ENCODE data around the gene RRP8. TPM values are rescaled to one million over a fixed set of nuclear protein-coding genes. Genes with fewer than 3 reads are reported as not detected.

The RRP8 gene
- total and polyA plus RNA-seq, 2 of the 8 experiments (the other 6 are each of a cell fraction or from before 2014, with no cell fraction given), result 4.2 to 14.9 TPM

DNA sequence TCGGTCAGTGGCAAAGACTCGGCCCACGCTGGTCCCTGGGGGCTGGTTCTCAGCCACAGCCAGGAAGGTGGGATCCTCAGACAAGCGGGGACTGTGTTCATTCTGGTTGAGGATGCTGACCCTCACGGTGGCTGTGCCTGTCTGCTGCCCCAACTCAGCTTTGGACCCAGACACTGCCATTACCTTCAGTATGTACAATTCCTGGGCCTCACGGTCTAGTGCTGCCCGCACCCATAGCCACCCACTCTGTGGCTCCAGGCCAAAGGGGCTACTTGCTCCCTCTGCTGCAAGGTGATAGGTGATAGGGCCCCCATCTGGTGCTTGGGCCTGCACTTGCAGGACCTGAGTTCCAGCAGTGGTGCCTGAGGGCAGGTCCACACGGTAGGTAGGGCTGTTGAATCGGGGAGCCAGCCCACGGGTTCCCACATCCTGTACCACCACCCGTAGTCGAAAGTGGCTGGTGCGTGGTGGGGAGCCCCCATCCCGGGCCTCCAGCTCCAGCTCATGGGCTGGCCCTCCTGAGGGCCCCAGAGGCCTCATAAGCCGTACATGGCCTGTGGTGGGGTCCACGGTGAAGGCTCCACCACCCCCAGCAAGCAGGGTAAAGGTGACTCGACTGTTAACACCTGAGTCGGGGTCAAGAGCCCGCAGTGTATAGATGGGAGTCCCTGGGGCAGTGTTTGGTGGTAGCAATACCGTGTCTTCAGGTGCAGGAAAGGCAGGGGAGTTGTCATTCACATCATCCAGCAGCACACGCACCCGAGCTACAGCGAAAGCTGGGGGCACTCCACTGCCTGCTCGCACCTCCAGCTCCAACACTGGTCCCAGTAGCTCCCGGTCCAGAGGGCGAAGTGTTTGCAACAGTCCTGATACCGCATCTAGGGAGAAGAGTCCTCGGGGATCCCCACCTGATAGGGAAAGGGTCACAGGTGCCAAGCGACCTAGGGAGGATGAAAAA is 29.0 kb upstream of the RRP8 start (continued):
- TF ChIP-seq, protein P1, sequence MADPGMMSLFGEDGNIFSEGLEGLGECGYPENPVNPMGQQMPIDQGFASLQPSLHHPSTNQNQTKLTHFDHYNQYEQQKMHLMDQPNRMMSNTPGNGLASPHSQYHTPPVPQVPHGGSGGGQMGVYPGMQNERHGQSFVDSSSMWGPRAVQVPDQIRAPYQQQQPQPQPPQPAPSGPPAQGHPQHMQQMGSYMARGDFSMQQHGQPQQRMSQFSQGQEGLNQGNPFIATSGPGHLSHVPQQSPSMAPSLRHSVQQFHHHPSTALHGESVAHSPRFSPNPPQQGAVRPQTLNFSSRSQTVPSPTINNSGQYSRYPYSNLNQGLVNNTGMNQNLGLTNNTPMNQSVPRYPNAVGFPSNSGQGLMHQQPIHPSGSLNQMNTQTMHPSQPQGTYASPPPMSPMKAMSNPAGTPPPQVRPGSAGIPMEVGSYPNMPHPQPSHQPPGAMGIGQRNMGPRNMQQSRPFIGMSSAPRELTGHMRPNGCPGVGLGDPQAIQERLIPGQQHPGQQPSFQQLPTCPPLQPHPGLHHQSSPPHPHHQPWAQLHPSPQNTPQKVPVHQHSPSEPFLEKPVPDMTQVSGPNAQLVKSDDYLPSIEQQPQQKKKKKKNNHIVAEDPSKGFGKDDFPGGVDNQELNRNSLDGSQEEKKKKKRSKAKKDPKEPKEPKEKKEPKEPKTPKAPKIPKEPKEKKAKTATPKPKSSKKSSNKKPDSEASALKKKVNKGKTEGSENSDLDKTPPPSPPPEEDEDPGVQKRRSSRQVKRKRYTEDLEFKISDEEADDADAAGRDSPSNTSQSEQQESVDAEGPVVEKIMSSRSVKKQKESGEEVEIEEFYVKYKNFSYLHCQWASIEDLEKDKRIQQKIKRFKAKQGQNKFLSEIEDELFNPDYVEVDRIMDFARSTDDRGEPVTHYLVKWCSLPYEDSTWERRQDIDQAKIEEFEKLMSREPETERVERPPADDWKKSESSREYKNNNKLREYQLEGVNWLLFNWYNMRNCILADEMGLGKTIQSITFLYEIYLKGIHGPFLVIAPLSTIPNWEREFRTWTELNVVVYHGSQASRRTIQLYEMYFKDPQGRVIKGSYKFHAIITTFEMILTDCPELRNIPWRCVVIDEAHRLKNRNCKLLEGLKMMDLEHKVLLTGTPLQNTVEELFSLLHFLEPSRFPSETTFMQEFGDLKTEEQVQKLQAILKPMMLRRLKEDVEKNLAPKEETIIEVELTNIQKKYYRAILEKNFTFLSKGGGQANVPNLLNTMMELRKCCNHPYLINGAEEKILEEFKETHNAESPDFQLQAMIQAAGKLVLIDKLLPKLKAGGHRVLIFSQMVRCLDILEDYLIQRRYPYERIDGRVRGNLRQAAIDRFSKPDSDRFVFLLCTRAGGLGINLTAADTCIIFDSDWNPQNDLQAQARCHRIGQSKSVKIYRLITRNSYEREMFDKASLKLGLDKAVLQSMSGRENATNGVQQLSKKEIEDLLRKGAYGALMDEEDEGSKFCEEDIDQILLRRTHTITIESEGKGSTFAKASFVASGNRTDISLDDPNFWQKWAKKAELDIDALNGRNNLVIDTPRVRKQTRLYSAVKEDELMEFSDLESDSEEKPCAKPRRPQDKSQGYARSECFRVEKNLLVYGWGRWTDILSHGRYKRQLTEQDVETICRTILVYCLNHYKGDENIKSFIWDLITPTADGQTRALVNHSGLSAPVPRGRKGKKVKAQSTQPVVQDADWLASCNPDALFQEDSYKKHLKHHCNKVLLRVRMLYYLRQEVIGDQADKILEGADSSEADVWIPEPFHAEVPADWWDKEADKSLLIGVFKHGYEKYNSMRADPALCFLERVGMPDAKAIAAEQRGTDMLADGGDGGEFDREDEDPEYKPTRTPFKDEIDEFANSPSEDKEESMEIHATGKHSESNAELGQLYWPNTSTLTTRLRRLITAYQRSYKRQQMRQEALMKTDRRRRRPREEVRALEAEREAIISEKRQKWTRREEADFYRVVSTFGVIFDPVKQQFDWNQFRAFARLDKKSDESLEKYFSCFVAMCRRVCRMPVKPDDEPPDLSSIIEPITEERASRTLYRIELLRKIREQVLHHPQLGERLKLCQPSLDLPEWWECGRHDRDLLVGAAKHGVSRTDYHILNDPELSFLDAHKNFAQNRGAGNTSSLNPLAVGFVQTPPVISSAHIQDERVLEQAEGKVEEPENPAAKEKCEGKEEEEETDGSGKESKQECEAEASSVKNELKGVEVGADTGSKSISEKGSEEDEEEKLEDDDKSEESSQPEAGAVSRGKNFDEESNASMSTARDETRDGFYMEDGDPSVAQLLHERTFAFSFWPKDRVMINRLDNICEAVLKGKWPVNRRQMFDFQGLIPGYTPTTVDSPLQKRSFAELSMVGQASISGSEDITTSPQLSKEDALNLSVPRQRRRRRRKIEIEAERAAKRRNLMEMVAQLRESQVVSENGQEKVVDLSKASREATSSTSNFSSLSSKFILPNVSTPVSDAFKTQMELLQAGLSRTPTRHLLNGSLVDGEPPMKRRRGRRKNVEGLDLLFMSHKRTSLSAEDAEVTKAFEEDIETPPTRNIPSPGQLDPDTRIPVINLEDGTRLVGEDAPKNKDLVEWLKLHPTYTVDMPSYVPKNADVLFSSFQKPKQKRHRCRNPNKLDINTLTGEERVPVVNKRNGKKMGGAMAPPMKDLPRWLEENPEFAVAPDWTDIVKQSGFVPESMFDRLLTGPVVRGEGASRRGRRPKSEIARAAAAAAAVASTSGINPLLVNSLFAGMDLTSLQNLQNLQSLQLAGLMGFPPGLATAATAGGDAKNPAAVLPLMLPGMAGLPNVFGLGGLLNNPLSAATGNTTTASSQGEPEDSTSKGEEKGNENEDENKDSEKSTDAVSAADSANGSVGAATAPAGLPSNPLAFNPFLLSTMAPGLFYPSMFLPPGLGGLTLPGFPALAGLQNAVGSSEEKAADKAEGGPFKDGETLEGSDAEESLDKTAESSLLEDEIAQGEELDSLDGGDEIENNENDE (IDR thresholded peaks at IDR 0.05; ENCODE audit: insufficient replicate concordance, low read length), result no peak
- TF ChIP-seq TAF1 (IDR thresholded peaks at IDR 0.05; ENCODE audit: low read depth, low read length) (no peak), SP1 (IDR thresholded peaks at IDR 0.05; ENCODE audit: low read depth, low read length) (no peak), RAD21 (IDR thresholded peaks at IDR 0.05 in 1 of 2, conservative IDR thresholded peaks at IDR 0.05 in 1 of 2; ENCODE audit: low read depth in 2 of 2, low read length in 2 of 2) (no peak)
- TF ChIP-seq, protein P2, sequence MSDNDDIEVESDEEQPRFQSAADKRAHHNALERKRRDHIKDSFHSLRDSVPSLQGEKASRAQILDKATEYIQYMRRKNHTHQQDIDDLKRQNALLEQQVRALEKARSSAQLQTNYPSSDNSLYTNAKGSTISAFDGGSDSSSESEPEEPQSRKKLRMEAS (IDR thresholded peaks at IDR 0.05), result no peak
- TF ChIP-seq, protein P3, sequence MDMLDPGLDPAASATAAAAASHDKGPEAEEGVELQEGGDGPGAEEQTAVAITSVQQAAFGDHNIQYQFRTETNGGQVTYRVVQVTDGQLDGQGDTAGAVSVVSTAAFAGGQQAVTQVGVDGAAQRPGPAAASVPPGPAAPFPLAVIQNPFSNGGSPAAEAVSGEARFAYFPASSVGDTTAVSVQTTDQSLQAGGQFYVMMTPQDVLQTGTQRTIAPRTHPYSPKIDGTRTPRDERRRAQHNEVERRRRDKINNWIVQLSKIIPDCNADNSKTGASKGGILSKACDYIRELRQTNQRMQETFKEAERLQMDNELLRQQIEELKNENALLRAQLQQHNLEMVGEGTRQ (IDR thresholded peaks at IDR 0.05; ENCODE audit: low read length), result no peak
